KMS-11 (cell line): ENCODE results near the gene KLHDC7B.

ENCODE experiments used
- H2AFZ ChIP-seq: fragments of 200-600 bp; sonication (generic); 2 replicates; pipeline ENCODE4 v1.6.1; 2016; ENCODE audit warnings: antibody characterized with exemption, mixed run types, low read depth
- H3K27ac ChIP-seq: fragments of 200-600 bp; sonication (generic); 2 replicates; pipeline ENCODE4 v1.6.1; 2016; ENCODE audit warnings: mild to moderate bottlenecking, mixed run types
- H3K27me3 ChIP-seq: fragments of 200-600 bp; sonication (generic); 2 replicates; pipeline ENCODE4 v1.6.1; 2017; ENCODE audit warnings: mild to moderate bottlenecking, low read depth, mixed run types, moderate library complexity; ENCODE audit not compliant: insufficient read depth
- H3K36me3 ChIP-seq: fragments of 200-600 bp; sonication (generic); 2 replicates; pipeline ENCODE4 v1.6.1; 2017; ENCODE audit warnings: mild to moderate bottlenecking, mixed run types; ENCODE audit not compliant: insufficient read depth
- H3K4me1 ChIP-seq: fragments of 200-600 bp; sonication (generic); 2 replicates; pipeline ENCODE4 v1.6.1; 2016; ENCODE audit warnings: mild to moderate bottlenecking, low read depth, mixed run types; ENCODE audit not compliant: poor library complexity, severe bottlenecking
- H3K4me2 ChIP-seq: fragments of 200-600 bp; sonication (generic); 2 replicates; pipeline ENCODE4 v1.7.0; 2016; ENCODE audit warnings: mild to moderate bottlenecking, mixed run types
- H3K4me3 ChIP-seq: fragments of 200-600 bp; sonication (generic); IDR thresholded peaks from 2 replicates; pipeline ENCODE4 v1.6.1; 2017; ENCODE audit warnings: low read depth, low read length, mixed read lengths; ENCODE audit not compliant: insufficient read depth
- H3K79me2 ChIP-seq: fragments of 200-600 bp; sonication (generic); 2 replicates; pipeline ENCODE4 v1.6.1; 2016; ENCODE audit warnings: low read depth, mixed run types; ENCODE audit not compliant: insufficient read depth
- H3K9ac ChIP-seq: fragments of 200-600 bp; sonication (generic); 2 replicates; pipeline ENCODE4 v1.6.1; 2016; ENCODE audit warnings: mild to moderate bottlenecking, mixed run types
- H4K20me1 ChIP-seq: fragments of 200-600 bp; sonication (generic); 2 replicates; pipeline ENCODE4 v1.6.1; 2016; ENCODE audit warnings: mild to moderate bottlenecking, mixed run types; ENCODE audit not compliant: insufficient read depth
- TF ChIP-seq, protein P1 (sequence below): fragments of 200-600 bp; sonication (generic); conservative IDR thresholded peaks from 2 replicates; pipeline ENCODE4 v1.6.1; 2017; ENCODE audit warnings: low read depth, mild to moderate bottlenecking, antibody characterized with exemption, low read length, moderate library complexity, mixed read lengths

KLHDC7B gene

DNA sequence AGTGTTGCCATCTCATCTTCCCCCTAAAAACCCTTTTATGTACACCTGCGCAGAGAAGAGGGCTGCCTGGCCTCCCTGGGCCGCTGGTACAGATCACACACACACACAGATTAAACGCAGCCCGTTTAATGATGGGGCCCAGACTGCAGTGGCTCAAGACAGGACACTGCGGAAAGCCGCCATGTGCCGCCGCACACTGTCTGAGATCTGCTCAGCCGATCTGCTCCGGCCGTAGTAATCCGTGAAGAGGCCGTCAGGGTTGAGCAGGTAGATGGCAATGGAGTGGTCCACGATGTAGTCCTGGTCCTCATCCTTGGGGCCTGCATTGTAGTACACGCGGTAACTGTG is 22.3 kb upstream of the KLHDC7B start:
- Histone ChIP-seq H3K79me2 (peaks cover 8% of the 10 kb centered on the region; the same call in 1 of the 2 replicates), H2AFZ (no peak overlapping the region), H3K27ac (no peak overlapping the region), H3K4me3 (no peak overlapping the region), H4K20me1 (no peaks in the 10 kb centered on the region), H3K4me1 (peaks cover 4% of the 10 kb centered on the region), H3K27me3 (no peaks in the 10 kb centered on the region), H3K9ac (no peak overlapping the region), H3K36me3 (no peaks in the 10 kb centered on the region), H3K4me2 (no peak overlapping the region; the same call in 1 of the 2 replicates)
- TF ChIP-seq, protein P1, sequence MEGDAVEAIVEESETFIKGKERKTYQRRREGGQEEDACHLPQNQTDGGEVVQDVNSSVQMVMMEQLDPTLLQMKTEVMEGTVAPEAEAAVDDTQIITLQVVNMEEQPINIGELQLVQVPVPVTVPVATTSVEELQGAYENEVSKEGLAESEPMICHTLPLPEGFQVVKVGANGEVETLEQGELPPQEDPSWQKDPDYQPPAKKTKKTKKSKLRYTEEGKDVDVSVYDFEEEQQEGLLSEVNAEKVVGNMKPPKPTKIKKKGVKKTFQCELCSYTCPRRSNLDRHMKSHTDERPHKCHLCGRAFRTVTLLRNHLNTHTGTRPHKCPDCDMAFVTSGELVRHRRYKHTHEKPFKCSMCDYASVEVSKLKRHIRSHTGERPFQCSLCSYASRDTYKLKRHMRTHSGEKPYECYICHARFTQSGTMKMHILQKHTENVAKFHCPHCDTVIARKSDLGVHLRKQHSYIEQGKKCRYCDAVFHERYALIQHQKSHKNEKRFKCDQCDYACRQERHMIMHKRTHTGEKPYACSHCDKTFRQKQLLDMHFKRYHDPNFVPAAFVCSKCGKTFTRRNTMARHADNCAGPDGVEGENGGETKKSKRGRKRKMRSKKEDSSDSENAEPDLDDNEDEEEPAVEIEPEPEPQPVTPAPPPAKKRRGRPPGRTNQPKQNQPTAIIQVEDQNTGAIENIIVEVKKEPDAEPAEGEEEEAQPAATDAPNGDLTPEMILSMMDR, result no peak

GRCh38 chr22:50523806-50524675 is 21.7 kb upstream of the KLHDC7B start:
- Histone ChIP-seq H3K27me3 (no peaks in the 10 kb centered on the region), H3K4me3 (no peak overlapping the region), H3K4me2 (peak overlapping the region; percentile 52), H3K36me3 (no peaks in the 10 kb centered on the region), H3K79me2 (peaks cover 8% of the 10 kb centered on the region; the same call in 1 of the 2 replicates), H2AFZ (no peak overlapping the region), H3K9ac (no peak overlapping the region; the same call in 1 of the 2 replicates), H3K27ac (peak overlapping the region; percentile 83; the same call in 1 of the 2 replicates), H4K20me1 (no peaks in the 10 kb centered on the region), H3K4me1 (peaks cover 4% of the 10 kb centered on the region)
- TF ChIP-seq, protein P1, result no peak

GRCh38 chr22:50524676-50525103 is 21.0 kb upstream of the KLHDC7B start:
- no peaks in the 10 kb centered on the region for H3K27me3 ChIP-seq
- H3K9ac ChIP-seq, result peak overlapping the region; percentile 79; the same call in 1 of the 2 replicates
- peak overlapping the region; percentile 83 for H3K27ac ChIP-seq
- H4K20me1 ChIP-seq, result no peaks in the 10 kb centered on the region
- TF ChIP-seq, protein P1, result no peak
- H3K4me3 ChIP-seq, result no peak overlapping the region
- H2AFZ ChIP-seq, result no peak overlapping the region
- peaks cover 4% of the 10 kb centered on the region for H3K4me1 ChIP-seq
- peak overlapping the region; percentile 52 for H3K4me2 ChIP-seq
- peaks cover 8% of the 10 kb centered on the region; the same call in 1 of the 2 replicates for H3K79me2 ChIP-seq
- H3K36me3 ChIP-seq, result no peaks in the 10 kb centered on the region

- Histone ChIP-seq H3K4me2 (peak within 1 kb of the TSS; percentile 84), H3K36me3 (no peaks in the 10 kb centered on the region), H2AFZ (peak within 1 kb of the TSS; percentile 22; the same call in 1 of the 2 replicates), H4K20me1 (no peaks in the 10 kb centered on the region), H3K4me3 (peak within 1 kb of the TSS; percentile 31), H3K79me2 (peaks cover 8% of the 10 kb centered on the region; the same call in 1 of the 2 replicates), H3K27ac (peak within 1 kb of the TSS; percentile 83), H3K27me3 (no peaks in the 10 kb centered on the region), H3K4me1 (peaks cover 4% of the 10 kb centered on the region), H3K9ac (peak within 1 kb of the TSS; percentile 79)
- TF ChIP-seq, protein P1, result no peak
These were observed 20.4 kb upstream of the KLHDC7B start, which contains the start of gene SCO2 for GRCh38 chr22:50525104-50525857. TSS of gene SCO2 (minus strand) at chr22:50525598. CDS start at chr22:50524411, 1,187 bp downstream.
